ENCODE results near the gene XRN2.

DNA sequence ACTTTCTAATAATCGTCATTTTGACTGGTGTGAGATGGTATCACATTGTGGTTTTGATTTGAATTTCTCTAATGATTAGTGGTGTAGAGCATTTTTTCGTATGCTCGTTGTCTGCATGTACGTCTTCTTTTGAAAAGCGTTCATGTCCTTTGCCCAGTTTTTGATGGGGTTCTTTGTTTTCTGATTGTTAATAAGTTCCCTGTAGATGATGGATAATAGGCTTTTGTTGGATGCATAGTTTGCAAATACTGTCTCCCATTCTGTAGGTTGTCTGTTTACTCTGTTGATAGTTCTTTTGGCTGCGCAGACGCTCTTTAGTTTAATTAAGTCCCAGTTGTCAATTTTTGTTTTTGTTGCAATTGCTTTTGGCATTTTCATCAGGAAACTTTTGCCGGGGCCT, 32.3 kb upstream of the XRN2 start:
- TF ChIP-seq POLR2A (IDR thresholded peaks at IDR 0.05) (no peak), POLR2AphosphoS5 (IDR thresholded peaks at IDR 0.05) (no peak)

Data from breast epithelium (tissue), 3 donors.